HG03342 (cell line): ENCODE data around the gene CCDC88C.

ENCODE experiments used
- ATAC-seq: cut with Tn5 transposase; IDR thresholded peaks from one replicate; pipeline ENCODE4 v1.9.1; 2021; ENCODE audit warnings: mild to moderate bottlenecking, moderate library complexity; ENCODE audit not compliant: unreplicated experiment

Gene CCDC88C

DNA sequence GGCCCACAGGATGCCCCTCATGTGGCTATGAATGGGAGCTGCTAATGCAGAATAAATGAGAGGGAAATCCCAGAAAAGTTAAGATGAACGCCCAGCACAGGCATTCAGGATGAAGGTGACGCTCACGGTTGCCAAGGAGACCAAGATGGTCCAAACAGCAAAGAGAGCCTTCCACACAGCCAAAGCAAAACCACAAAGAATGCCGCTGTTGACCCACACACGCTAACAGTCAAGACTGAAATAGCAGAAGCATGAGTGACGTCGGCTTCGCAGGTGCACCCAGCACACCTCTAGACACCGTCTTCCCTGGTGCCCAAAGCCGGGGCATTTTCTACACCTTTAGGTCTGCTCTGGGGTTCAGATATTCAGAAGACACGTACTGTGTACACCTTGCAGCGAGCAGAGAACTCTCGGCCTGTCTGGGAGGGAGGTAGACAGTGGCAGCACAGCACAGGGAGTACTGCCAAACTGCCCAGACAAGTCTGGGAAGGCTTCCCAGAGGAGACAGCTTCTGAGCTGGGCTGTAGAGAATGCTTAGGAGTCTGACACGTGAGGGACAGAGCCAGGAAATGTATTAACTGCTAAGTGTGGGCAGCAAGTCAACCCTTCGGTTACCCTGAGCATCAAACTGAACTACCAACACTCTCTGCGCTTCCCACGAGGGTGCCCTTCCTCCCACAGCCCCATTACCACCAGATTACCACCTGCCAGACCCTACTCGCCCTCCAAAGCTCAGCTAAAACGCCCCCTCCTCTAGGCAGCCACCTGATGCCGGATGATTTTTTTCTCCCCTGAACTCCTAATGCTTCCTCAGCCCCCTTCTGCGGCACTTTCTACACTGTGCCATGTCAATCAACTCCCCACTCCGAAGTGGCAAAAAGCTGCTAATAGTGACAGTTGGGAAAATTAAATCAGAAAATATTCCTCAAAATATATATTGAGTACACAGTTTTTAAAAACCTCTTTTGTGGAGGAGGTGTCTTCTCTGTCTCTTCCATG is 50.1 kb downstream of the CCDC88C start:
- ATAC-seq: peak; percentile 60

DNA sequence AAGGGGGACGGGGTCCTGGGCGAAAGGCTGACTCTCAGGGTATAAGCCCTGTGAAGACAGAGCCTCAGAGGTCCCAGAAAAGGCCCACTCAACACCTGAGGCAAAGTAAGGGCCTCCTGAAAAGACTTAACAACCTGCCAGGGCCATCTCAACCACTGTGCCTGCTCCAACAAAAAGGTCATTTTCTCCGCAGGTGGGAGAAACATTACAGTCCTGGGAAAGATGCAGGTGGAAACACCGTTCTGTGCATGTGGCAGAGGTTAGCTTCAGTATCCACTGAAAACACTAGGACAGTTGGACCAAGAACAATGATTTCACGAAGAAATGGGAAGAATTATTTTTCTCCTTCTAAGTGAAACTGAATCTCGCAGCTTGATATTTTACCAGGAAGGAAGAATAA is 50.9 kb downstream of the CCDC88C start:
- ATAC-seq: no peak

DNA sequence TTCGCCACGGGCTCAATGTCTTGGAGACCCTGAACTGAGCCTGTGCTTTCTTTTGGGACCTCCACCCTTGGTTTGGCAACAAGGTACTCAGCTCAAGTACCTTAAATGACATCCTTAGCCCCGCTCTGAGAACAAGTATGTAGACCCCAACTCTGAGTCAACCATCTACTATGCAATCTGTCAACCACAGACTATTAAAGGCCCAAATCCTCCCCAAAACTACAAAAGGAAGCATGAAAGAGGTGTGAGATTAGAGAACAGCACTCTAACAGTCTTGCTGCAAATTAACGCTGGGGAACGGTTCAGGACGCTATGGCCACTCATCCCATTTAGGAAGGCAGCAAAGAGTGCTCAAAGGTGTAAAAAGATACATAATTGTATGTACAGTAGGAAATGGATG is 52.1 kb downstream of the CCDC88C start:
- no peak for ATAC-seq

DNA sequence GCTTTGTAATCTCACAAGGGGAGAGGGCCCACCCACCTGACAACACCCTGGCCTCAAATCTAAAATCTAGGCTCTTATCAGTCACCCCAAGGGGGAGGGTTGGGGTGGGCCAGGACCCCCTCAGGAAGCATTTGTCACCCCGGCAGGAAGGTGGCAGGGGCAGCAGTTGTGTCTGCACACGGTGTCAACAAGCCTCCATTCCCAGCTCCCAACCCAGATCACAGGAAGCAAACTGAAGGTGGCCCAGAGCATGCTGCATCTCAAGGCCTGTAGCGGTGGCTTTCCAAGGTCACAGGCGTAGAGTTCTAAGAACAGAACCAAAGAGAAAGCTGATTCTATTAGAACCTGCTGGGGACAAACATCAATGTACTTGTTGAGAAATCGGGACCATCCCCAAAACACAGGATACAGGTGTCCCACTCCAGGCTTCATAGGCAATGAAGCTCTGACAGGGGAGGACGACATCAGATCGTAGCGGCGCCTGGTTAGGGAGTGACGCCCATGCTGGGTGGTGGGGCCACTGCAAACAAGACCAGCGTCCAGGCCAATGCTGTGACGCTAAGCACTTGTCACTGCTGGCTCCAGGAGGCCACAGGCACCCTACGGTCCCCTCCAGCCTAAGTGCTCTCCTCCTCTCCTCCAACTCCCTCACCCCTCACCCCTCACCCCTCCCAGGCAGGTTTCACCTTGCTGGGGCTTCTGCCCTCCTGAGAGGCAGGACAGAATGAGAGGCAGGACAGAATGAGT is 52.9 kb downstream of the CCDC88C start:
- ATAC-seq: no peak

DNA sequence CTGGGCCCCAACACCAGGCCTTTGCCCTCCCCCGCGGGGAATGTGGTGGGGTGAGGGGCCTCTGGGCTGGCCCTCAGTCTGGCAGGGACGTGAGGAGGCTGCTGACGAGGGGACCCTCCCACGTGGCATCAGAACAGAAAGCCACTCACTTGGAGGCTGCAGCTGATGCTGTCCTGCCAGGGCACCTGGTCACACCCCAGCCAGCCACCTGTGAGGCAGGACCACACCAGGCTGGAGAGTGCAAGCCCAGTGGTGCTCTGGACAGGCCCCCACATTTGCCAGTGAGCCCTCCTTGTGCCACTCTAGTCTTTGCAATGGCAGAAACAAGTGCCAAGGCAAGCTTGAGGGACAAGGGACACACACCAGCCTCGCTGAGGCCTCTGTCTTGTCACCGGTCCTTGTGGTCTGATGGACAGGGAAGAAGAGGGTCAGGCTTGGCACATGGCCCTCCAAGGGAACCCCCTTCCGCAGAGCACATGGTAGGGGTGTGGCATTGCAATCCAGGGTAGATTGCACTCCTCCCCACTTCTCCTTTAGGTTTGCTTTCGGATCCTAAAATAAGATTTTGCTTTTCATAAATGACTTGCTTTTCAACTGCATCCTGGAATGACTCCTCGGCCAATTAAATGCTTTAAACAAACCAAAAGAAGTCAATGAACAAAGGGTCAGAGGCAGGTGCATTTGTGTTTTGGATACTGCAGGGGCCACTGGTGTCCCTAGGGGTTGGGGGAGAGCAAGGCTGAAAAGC is 53.7 kb downstream of the CCDC88C start:
- ATAC-seq: peak; percentile 55

DNA sequence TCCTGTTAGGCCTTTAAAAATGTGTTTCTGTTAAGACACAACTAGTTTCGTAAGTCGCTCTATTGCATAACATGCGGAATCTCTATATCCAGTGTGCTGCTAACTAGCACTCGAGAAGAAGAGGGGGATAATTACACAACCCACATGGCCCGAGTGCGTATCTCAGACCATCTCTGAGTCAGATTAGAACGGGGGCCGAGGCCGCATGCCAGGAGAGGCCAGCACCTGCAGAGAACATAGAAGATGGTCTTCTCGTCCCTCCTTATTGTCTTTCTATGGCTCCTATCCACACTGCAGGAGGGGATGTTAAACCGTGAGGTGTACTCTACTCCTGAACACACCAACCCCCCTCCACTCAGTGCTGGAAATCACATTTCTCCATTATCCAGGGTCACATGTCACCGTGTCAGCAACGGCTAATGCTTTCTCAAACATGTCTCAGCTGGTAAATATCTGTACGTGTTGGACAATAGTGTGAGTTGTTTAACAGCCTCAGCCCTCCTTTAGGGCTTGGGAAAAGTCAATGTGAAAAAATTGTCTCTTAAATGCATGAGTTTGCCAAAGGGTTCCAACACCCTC is 56.3 kb downstream of the CCDC88C start:
- ATAC-seq: no peak

DNA sequence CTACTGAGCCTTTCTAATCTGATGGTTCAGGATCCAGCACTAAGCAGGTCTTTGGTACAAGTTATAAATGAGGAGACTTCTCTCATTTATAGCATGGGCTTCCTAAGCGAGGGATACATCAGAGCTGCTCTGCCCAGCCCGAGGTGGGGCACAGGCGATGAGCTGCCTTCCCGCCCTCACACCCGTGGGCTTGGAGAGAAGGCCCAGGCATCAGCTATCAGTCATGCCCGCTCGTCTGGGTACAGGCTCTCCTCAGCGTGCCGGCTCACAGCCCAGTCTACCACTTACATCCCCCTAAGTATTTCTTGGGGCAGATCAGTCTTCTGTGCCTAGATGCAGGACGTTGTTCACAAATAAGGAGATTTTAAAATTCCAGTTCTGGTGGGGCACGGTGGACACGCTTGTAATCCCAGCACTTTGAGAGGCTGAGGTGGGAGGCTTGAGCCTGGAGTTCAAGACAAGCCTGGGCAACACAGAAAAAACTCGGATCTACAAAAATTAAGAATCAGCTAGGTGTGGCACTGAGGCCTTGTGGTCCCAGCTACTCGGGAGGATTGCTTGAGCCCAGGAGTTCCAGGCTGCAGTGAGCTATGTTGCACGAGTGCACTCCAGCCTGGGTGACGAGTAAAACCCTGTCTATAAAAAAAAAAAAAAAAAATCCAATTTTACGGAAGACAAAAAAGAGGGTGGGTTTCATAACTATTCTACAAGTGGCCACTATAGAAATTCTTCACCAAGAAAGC is 57.0 kb downstream of the CCDC88C start:
- ATAC-seq: no peak

DNA sequence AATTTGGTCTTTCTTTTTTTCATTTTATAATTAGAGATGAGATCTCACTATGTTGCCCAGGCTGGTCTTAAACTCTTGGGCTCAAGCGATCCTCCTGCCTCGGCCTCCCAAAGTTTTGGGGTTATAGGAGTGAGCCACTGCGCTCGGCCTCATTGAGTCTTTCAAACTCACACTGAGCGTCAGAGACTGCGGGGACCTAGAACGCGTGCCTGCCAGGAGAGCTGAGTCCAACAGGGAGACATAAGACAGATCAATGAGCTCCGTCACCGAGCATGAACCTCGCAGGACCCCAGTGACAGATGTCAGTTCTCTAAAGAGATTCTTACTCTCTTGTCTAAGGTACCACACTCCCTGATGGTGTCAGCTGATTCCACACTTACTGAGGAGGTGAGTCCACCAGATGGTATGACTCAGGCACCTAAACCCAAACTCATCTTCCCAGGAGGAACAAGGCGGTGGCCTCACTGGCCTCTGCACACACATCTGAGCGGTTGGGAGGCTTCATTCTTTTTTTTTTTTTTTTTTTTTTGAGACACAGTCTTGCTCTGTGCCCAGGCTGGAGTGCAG is 58.9 kb downstream of the CCDC88C start:
- no peak for ATAC-seq

DNA sequence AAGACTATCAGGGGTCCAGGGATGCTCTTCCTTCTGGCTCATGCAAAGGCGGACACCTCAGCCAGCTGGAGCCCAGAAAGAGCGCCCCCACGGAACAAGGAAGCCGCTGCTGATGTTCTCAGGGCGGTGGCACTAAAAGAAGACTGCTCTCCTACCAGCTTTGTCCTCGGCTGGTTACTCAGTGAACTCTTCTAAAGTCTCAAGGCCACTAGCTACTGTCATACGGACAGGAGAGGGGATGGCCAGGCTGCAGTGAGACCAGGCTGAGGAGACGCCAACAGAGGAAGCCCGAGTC is 59.6 kb downstream of the CCDC88C start:
- ATAC-seq: no peak

DNA sequence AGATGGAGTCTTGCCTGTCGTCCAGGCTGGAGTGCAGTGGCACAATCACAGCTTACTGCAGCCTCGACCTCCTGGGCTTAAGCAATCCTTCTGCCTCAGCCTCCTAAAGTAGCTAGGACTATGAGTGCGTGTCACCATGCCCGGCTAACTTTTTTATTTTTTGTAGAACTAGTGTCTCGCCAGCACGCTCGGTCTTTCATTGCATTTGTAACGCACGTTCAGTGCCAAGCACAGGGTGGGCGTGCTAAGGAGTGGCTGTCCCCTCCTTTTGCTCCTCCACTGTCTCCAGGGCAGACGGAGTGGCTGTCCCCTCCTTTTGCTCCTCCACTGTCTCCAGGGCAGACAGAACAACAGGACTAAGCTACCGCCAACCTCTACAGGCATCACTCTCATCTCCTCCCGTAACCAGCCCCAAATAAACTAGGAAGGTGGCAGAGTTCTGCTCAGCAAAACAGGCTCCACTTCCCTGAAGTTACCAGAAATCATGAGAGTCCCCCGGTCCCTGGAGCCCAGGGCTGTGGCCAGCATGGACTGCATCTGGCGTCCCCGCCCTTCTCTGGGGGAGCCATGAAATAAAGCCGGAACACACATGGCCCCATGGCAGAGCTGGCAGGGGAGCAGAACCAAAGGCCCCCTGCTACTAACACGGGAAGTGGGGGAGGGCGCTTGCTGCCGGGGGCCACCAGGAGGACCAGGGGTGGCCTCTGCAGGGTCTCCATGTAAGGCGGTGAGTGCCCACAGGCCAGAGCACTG is 60.2 kb downstream of the CCDC88C start:
- ATAC-seq: no peak

DNA sequence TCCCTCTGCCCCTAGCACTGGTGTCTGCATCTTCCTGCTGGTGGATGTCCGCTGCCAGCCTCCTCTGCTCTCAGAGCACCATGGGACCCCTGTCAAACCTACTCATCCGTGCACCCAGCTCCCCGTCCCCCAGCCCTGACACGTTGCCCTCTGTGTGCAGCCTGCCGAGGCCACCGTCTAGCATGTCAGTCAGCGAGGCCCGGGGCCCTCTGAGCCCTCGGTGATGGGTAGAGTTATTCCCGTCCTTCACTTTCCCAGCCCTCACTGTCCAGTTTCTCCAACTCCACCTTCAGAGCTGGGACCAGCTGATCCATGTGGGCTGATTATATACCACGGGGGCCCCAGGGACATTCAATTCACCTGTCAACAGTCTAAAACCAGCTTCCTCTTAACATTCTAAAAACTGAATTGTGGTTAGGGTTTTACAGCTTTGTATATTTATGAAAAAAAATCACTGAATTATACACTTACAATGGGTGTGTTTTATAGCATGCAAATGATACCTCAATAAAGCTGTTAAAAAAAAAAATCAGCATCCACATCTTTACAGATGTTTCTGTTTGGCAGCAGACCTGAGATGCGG is 61.3 kb downstream of the CCDC88C start:
- no peak for ATAC-seq

DNA sequence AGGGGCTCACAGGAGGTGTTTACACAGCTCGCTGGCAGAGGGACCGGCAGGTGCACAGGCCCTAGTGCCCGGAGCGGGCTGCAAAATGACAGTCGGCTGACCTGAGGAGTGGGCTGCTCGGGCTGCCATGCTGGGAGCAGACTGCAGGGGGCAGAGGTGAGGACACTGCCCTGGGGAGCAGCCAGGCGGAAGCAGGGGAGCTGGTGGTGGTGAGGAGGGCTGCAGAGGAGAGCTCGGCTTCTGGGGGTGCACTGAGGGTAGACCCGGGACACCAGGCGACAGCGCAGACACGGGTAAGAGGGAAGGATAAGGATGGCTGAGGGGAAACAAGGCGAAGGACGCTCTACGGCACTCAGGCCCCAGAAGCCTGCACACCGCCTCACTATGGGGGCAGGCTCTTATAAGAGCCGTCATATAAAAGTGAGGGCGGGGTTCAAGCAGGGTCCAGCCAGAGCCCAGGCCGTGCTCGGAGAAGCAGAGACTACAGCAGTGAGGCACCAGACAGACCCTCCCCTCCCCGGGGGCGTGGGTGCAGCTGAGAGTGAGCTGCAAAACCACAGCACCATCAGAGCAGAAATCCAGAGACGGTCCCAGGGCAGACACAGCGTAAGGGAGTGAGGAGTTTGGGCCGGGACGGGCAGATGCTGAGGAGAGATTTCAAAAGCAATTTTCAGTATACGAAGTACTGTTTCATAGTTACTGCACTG is 62.5 kb downstream of the CCDC88C start:
- no peak for ATAC-seq

DNA sequence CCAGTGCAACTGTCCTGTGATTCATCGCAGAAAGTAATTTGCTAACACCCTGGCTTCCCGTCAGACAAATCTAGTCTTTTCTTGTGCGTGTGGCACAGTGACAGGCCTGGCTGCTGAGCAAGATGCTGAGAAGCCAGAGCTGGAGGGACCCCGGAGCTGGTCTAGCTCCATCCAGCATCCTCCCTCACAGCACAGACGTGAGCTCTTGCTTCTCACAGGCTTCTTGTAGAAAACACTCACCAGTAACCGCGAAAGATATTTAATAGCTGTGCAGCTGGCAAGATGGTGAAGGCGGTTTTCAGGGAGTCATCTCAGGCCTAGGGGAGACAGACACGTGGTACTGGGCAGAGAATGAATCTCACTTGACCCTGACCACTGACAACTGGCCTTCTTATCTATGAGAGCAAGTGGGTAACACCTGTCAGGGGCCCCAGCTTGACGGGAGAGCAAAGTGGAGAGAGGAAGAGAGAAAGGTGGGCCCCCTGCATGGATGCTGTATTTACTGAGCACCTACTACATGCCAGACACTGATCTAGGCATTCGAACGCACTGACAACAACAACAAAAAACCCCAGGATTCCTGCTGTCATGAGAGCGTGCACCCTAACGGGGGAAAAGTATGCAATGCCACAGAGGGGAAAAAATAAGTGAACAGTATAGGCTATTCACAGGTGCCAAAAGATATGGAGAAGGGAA is 63.3 kb downstream of the CCDC88C start:
- ATAC-seq: no peak

DNA sequence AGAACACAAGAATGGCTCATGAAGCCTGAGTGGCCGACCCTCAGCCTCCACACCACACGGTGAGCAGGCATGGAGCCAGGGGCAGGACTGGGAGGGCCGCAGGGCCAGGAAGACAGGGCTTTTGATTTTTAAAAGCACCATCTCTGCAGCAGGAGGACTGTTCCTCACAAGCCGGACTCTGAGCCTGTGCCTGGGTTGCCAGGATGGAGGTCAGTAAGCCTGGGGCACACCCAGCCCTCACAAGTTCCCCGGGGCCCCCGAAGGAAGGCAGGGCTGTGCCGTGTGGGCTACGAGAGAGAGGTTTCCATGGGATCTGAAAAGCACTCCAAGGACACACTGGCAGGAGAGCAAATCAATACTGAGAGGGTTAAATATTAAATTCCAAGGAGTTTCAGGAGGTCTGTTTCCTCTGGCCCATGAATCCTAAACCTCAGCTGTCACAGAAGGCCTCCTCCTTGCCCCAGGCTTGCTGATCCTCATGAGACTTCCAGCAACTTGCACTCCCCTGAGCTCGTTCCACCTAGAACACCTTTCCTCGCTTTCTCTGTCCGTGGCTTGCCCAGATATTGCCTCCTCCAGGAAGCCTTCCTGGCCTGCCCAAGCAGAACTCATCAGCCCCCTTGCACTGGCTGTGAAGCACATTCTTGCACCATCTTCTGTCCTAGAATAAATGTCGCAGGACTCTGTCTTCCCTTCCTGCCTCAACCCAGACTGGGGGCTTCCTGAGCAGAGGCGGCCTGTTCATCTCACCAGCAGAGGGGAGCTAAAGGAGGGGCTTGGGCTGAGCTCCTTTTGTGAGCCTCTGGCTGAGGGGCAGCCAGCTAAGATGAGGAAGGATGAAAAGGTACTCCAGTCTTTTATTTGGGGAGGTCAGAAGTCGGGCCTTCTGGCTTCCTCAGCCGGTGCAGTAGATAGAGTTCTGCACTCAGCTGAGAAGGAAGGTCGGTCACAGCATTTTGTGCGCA is 64.6 kb downstream of the CCDC88C start:
- no peak for ATAC-seq

DNA sequence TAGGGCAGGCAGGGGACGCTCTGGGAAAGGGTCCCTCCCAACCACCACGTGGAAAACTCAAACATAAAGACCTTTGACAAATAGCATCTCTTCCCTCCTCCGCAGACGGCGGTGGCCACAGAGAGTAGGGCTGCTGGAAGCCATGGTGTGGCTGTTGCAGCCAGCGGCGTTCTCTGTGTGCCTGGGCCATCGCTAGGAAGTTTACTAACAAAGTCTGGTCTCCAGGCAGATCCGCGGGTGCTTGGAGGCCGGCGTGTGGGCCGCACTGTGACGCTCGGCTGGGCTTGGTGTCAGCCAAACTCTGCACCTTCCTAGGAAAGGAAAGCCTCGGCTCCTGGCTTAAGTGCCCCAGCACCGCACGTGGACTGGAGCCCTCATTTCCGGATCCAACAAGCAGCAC is 65.6 kb downstream of the CCDC88C start:
- ATAC-seq: no peak

DNA sequence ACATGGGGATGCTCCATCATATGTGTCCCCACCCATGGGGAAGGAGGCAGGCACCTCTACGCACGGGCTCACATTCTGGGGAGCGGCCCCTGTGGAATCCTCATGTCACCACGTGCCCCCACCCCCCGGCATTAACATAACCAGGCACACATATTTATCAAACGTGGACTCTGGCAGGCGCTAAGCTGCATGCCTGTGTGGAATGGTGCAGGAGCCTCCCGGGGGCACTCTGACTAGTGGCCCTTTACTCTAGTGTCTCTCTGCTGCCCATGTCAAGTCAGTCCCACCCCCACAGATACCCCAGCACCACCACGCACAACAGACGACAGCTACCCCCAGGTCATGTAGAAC is 66.1 kb downstream of the CCDC88C start:
- no peak for ATAC-seq
